Left colon (tissue), 2 donors: Measurements from ENCODE around the gene PKP2. TPM values are rescaled to one million over a fixed set of nuclear protein-coding genes. Genes with fewer than 3 reads are reported as not detected.

Experiments used
- ATAC-seq: fragments of 200-7000 bp; cut with Tn5 transposase; one replicate; pipeline ENCODE4 v1.9.1; 2020; ENCODE audit warnings: mild to moderate bottlenecking, moderate library complexity
- DNase-seq, 2 donors: peaks; one replicate each; pipeline ENCODE4 v3.0.0-alpha.2; 2020
- intact Hi-C, 2 donors: fragments of 100-400 bp; cut with DNase I in 1 of 2; cut with micrococcal nuclease in 1 of 2; formaldehyde crosslinking; loops; one replicate each; pipeline versions ENCODE4 v1.11.2 to v1.14.0; 2022; cut with DNase I, micrococcal nuclease
- long read RNA-seq: library from polyadenylated mRNA; unstranded; transcript quantifications from one replicate; pipeline ENCODE4 v2.0.0, GENCODE V29; 2021
- total RNA-seq, 2 donors: library from RNA; stranded (reverse); fragmentation: NEBNext Ultra II Directional; extraction: Animal tissue kit (Norgen Biotek cat#: 25700); gene quantifications; one replicate each; pipeline ENCODE4 v1.2.1, GENCODE V29; 2021
- donor health status: DM: no; HTN: no; CAD: no.
- donor health status: DM: yes; HTN: yes; CAD: no.

The PKP2 gene
- 100 to 1,000 TPM; 117 to 175 TPM for total RNA-seq
- long read RNA-seq, full-length matches to known transcripts, result 105 of 193 reads
- long read RNA-seq, partial matches to known transcripts, result 77 of 193 reads
- long read RNA-seq, other reads (novel, unspliced or antisense), result 11 of 193 reads

- intact Hi-C loops, result no loop called here
- ATAC-seq (peak; percentile 70), DNase-seq (peak; percentile 89 to 94)
These were observed at the start of gene PKP2 for GRCh38 chr12:32896432-32897280. PKP2 (minus strand) TSS chr12:32896777; CDS start chr12:32896731, 46 bp downstream.

- intact Hi-C loops, result no loop called here
- DNase-seq (no peak), ATAC-seq (no peak)
These were observed 47.6 kb upstream of the PKP2 start for GRCh38 chr12:32944195-32944594.

GRCh38 chr12:32939801-32940200 is 43.2 kb upstream of the PKP2 start:
- ATAC-seq (no peak), DNase-seq (no peak)
- intact Hi-C loops, result no loop called here

- DNase-seq (no peak), ATAC-seq (no peak)
- intact Hi-C loops, result no loop called here
These were observed 30.4 kb upstream of the PKP2 start for GRCh38 chr12:32926963-32927362.

GRCh38 chr12:32926356-32926755 is 29.8 kb upstream of the PKP2 start:
- no peak for ATAC-seq
- intact Hi-C loops, result no loop called here
- no peak for DNase-seq

- ATAC-seq, result no peak
- intact Hi-C loops, result no loop called here
- no peak for DNase-seq
These were observed 26.1 kb upstream of the PKP2 start for GRCh38 chr12:32922546-32923297.

- no peak for ATAC-seq
- no peak for DNase-seq
- intact Hi-C loops, result no loop called here
These were observed 24.8 kb upstream of the PKP2 start for GRCh38 chr12:32921397-32921796.

- ATAC-seq, result peak; percentile 58
- intact Hi-C loops, result no loop called here
- no peak for DNase-seq
These were observed 24.0 kb upstream of the PKP2 start for GRCh38 chr12:32920506-32921085.

- ATAC-seq (peak; percentile 74), DNase-seq (no peak)
These were observed 22.6 kb upstream of the PKP2 start for GRCh38 chr12:32918890-32919801.

GRCh38 chr12:32917094-32917611 is 20.6 kb upstream of the PKP2 start:
- ATAC-seq, result no peak
- DNase-seq, result no peak
- intact Hi-C loops, result no loop called here

More at GRCh38 chr12:32918890-32919801, 22.6 kb upstream of the PKP2 start:
- intact Hi-C loops, result no loop called here

- DNase-seq, result peak; percentile 34 to 35
- intact Hi-C loops, result no loop called here
These were observed 11.4 kb upstream of the PKP2 start for GRCh38 chr12:32907898-32908476.

GRCh38 chr12:32907166-32907565 is 10.6 kb upstream of the PKP2 start:
- intact Hi-C loops, result no loop called here
- DNase-seq, result no peak
- ATAC-seq, result no peak

More at GRCh38 chr12:32907898-32908476, 11.4 kb upstream of the PKP2 start:
- peak; percentile 66 for ATAC-seq

- DNase-seq (peak; percentile 76 to 85), ATAC-seq (peak; percentile 84)
- intact Hi-C loops, result no loop called here
These were observed 10.0 kb upstream of the PKP2 start for GRCh38 chr12:32906399-32907165.

GRCh38 chr12:32903763-32904162 is 7.2 kb upstream of the PKP2 start:
- no peak for DNase-seq
- no peak for ATAC-seq
- intact Hi-C loops, result no loop called here

GRCh38 chr12:32903318-32903717 is 6.7 kb upstream of the PKP2 start:
- DNase-seq, result no peak
- ATAC-seq, result no peak
- intact Hi-C loops, result no loop called here

- DNase-seq (no peak), ATAC-seq (no peak)
- intact Hi-C loops, result no loop called here
These were observed 5.9 kb upstream of the PKP2 start for GRCh38 chr12:32902287-32902997.

GRCh38 chr12:32901553-32901952 is 5.0 kb upstream of the PKP2 start:
- DNase-seq (no peak), ATAC-seq (no peak)
- intact Hi-C loops, result no loop called here
